ENCODE results near the gene ARID1B. TPM values are rescaled to one million over a fixed set of nuclear protein-coding genes. Genes with fewer than 3 reads are reported as not detected.

ARID1B gene
- total RNA-seq, 1 experiment from 2014 or later = 24.2 TPM

DNA sequence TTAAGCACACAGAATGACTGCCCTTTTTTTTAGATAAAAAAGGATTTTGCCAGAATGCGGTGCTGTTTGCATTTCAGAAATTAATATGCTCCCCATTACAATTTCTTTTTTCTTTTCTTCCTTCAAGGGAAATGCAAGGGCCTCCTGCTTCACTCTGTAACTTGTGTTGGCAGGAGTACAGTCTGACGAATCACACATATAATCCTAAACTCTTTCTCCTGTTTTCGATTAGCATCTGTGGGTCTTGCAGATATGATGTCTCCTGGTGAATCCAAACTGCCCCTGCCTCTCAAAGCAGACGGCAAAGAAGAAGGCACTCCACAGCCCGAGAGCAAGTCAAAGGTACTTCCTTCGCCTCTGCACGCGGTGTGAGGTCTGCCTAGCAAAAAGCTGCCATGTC is 396.6 kb downstream of the ARID1B start:
- Histone ChIP-seq H3K27ac (ENCODE audit: low read length) (no peak overlapping the region), H3K79me2 (ENCODE audit: low read length) (no peaks in the 10 kb centered on the region), H3K4me2 (ENCODE audit: low read length) (no peak overlapping the region), H3K9me2 (replicated peaks; ENCODE audit: low read length) (no peaks in the 10 kb centered on the region), H3K36me3 (ENCODE audit: low read depth, low read length) (no peaks in the 10 kb centered on the region), H4K20me1 (ENCODE audit: low read length) (no peaks in the 10 kb centered on the region), H3K4me1 (ENCODE audit: insufficient read depth, low read length) (no peaks in the 10 kb centered on the region), H3F3A (ENCODE audit: low read length, unreplicated experiment) (no peaks in the 10 kb centered on the region), H3K27me3 (ENCODE audit: low read length) (no peaks in the 10 kb centered on the region), H2AFZ (ENCODE audit: low read length) (no peak overlapping the region), H3K9me3 (ENCODE audit: low read length) (no peaks in the 10 kb centered on the region), H3K4me3 (ENCODE audit: low read length) (no peak overlapping the region), H3K9ac (ENCODE audit: low read length) (no peak overlapping the region)
- TF ChIP-seq EZH2 (IDR thresholded peaks at IDR 0.05; ENCODE audit: low read length, unreplicated experiment) (no peak), EZH2phosphoT487 (IDR thresholded peaks at IDR 0.05; ENCODE audit: borderline replicate concordance, low read length) (no peak)
- TF ChIP-seq, protein P1, sequence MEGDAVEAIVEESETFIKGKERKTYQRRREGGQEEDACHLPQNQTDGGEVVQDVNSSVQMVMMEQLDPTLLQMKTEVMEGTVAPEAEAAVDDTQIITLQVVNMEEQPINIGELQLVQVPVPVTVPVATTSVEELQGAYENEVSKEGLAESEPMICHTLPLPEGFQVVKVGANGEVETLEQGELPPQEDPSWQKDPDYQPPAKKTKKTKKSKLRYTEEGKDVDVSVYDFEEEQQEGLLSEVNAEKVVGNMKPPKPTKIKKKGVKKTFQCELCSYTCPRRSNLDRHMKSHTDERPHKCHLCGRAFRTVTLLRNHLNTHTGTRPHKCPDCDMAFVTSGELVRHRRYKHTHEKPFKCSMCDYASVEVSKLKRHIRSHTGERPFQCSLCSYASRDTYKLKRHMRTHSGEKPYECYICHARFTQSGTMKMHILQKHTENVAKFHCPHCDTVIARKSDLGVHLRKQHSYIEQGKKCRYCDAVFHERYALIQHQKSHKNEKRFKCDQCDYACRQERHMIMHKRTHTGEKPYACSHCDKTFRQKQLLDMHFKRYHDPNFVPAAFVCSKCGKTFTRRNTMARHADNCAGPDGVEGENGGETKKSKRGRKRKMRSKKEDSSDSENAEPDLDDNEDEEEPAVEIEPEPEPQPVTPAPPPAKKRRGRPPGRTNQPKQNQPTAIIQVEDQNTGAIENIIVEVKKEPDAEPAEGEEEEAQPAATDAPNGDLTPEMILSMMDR (conservative IDR thresholded peaks at IDR 0.05; ENCODE audit: low read depth, low read length) = no peak
- DNase-seq (no peak), ATAC-seq (no peak)
- intact Hi-C loops (cut with micrococcal nuclease) = no loop called here
- ChIA-PET POLR2A (ENCODE audit: unreplicated experiment) (no interaction called here), CTCF (no interaction called here)
- BruUV-seq (replicated peaks) = no TSS peak

DNA sequence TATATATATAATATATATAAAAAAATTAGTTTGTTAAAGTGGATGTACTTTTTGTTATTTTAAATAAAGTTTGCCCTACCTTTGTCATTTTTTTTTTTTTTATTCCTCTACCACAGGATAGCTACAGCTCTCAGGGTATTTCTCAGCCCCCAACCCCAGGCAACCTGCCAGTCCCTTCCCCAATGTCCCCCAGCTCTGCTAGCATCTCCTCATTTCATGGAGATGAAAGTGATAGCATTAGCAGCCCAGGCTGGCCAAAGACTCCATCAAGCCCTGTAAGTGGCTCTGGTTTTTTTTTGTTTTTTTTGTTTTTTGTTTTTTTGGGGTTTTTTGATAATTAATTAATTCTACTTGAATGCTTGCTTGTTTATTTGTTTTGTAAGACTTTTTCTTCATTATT is 397.6 kb downstream of the ARID1B start:
- no peaks in the 10 kb centered on the region for H3K79me2 ChIP-seq (ENCODE audit: low read length)
- no peaks in the 10 kb centered on the region for H3K27me3 ChIP-seq (ENCODE audit: low read length)
- H3K27ac ChIP-seq (ENCODE audit: low read length) = no peak overlapping the region
- BruUV-seq (replicated peaks) = no TSS peak
- ATAC-seq (no peak), DNase-seq (no peak)
- ChIA-PET CTCF (no interaction called here), POLR2A (ENCODE audit: unreplicated experiment) (no interaction called here)
- no peak for TF ChIP-seq EZH2 (IDR thresholded peaks at IDR 0.05; ENCODE audit: low read length, unreplicated experiment)
- TF ChIP-seq, protein P1 (conservative IDR thresholded peaks at IDR 0.05; ENCODE audit: low read depth, low read length) = no peak
- no peaks in the 10 kb centered on the region for H3F3A ChIP-seq (ENCODE audit: low read length, unreplicated experiment)
- H3K4me2 ChIP-seq (ENCODE audit: low read length) = no peak overlapping the region
- H4K20me1 ChIP-seq (ENCODE audit: low read length) = no peaks in the 10 kb centered on the region
- intact Hi-C loops (cut with micrococcal nuclease) = no loop called here
- no peaks in the 10 kb centered on the region for H3K9me3 ChIP-seq (ENCODE audit: low read length)
- no peaks in the 10 kb centered on the region for H3K9me2 ChIP-seq (replicated peaks; ENCODE audit: low read length)
- H3K4me3 ChIP-seq (ENCODE audit: low read length) = no peak overlapping the region
- H2AFZ ChIP-seq (ENCODE audit: low read length) = no peak overlapping the region
- no peaks in the 10 kb centered on the region for H3K4me1 ChIP-seq (ENCODE audit: insufficient read depth, low read length)
- H3K36me3 ChIP-seq (ENCODE audit: low read depth, low read length) = no peaks in the 10 kb centered on the region
- no peak overlapping the region for H3K9ac ChIP-seq (ENCODE audit: low read length)

DNA sequence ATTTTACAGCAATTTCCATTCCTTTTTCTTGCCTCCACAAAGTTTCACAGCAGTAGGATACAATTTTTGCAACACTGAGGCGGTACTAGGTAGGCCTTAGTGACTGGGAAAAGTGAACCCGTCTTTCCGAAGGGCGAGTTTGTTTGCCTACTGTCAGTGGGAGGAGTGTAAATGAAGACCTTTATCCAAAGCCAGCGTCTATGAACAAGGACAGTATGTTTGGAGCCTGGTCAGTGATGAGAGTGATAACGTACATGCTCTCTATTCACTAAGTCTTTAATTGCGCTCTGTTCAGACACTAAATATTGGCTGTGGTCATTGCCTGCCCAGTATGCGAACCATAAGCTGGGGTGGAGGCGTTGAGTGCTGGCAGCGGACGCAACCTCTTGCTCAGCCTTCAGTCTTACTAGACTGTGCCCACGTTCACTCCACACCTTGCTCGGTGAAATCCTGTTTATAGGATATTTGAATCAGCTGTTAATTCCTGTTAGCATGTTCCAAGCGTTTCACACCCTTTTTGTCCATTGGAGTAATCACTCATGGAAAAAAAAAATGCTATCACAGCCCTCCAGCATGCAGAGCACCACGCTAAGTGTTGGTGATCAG is 400.7 kb downstream of the ARID1B start:
- H3K4me3 ChIP-seq (ENCODE audit: low read length) = no peak overlapping the region
- H4K20me1 ChIP-seq (ENCODE audit: low read length) = no peaks in the 10 kb centered on the region
- no peak for TF ChIP-seq EZH2 (IDR thresholded peaks at IDR 0.05; ENCODE audit: low read length, unreplicated experiment)
- H3K36me3 ChIP-seq (ENCODE audit: low read depth, low read length) = no peaks in the 10 kb centered on the region
- H3K4me1 ChIP-seq (ENCODE audit: insufficient read depth, low read length) = peaks cover 18% of the 10 kb centered on the region
- intact Hi-C loops (cut with micrococcal nuclease) = no loop called here
- no peaks in the 10 kb centered on the region for H3K27me3 ChIP-seq (ENCODE audit: low read length)
- DNase-seq (no peak), ATAC-seq (no peak)
- H3K9me2 ChIP-seq (replicated peaks; ENCODE audit: low read length) = no peaks in the 10 kb centered on the region
- no peak overlapping the region for H3K9ac ChIP-seq (ENCODE audit: low read length)
- CTCF ChIA-PET = no interaction called here
- POLR2A ChIA-PET (ENCODE audit: unreplicated experiment) = no interaction called here
- H3F3A ChIP-seq (ENCODE audit: low read length, unreplicated experiment) = no peaks in the 10 kb centered on the region
- no peak overlapping the region for H2AFZ ChIP-seq (ENCODE audit: low read length)
- no peak overlapping the region for H3K4me2 ChIP-seq (ENCODE audit: low read length)
- no peaks in the 10 kb centered on the region for H3K9me3 ChIP-seq (ENCODE audit: low read length)
- no peaks in the 10 kb centered on the region for H3K79me2 ChIP-seq (ENCODE audit: low read length)
- no peak overlapping the region for H3K27ac ChIP-seq (ENCODE audit: low read length)
- BruUV-seq (replicated peaks) = no TSS peak
